NCI-H526 (cell line): ENCODE data around the gene WIZ.

Experiments used
- DNase-seq, 2 experiments: peaks; one replicate each; lab custom pipeline; 2025; lab: John Stamatoyannopoulos, UW

Gene WIZ

GRCh38 chr19:15378534-15379082 is 71.1 kb downstream of the WIZ start:
- DNase-seq: peak in 1 of 2 experiments; percentile 37

GRCh38 chr19:15374796-15375440 is 74.8 kb downstream of the WIZ start:
- no peak for DNase-seq

GRCh38 chr19:15374105-15374651 is 75.6 kb downstream of the WIZ start:
- DNase-seq: no peak

- no peak for DNase-seq
Measured at GRCh38 chr19:15373644-15374043, 76.1 kb downstream of the WIZ start.

GRCh38 chr19:15372891-15373301 is 76.9 kb downstream of the WIZ start:
- DNase-seq: no peak

GRCh38 chr19:15372470-15372869 is 77.3 kb downstream of the WIZ start:
- no peak for DNase-seq

GRCh38 chr19:15371786-15372380 is 77.9 kb downstream of the WIZ start:
- DNase-seq: no peak

- no peak for DNase-seq
Measured at GRCh38 chr19:15371119-15371518, 78.6 kb downstream of the WIZ start.
